AG10803 (cell line): ENCODE data around the gene CAPN11.
"Not testable (repeated sequence)": the region's sequence is repeated elsewhere in the genome, so short reads cannot be mapped to it uniquely, and the experiment has no call there.

Experiments
- DNase-seq: peaks from one replicate; pipeline ENCODE4 v3.0.0; 2010; ENCODE audit warnings: low read depth
- H3K4me3 ChIP-seq: 2 replicates; pipeline ENCODE4 v1.5.1; 2011; ENCODE audit warnings: mild to moderate bottlenecking, low read length, control low read depth
- CTCF ChIP-seq: conservative IDR thresholded peaks from 2 replicates; pipeline ENCODE4 v1.5.1; 2011; ENCODE audit warnings: mild to moderate bottlenecking, low read length, control low read depth, inconsistent platforms

CAPN11 gene

DNA sequence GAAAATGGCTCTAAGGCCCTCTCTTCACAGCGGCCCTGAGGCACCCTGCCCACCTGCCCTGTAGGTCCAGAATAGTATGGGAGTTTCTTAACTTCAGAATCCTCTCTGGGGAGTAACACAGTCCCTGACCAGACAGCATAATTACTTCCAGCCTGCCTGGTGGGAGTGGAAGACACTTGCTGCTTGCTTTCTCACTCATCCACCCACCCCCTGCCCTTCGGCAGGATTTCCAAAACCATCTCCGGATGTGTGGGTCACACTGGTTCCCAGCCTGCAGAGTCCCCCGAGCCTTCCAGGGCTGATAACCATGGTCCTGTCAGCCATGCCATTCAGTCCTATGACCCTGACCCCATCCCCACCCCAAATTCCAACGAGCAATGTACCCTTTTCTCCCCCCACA, 70.2 kb downstream of the CAPN11 start:
- no peak overlapping the region for H3K4me3 ChIP-seq
- DNase-seq, result peak; percentile 51
- no peak for TF ChIP-seq CTCF

DNA sequence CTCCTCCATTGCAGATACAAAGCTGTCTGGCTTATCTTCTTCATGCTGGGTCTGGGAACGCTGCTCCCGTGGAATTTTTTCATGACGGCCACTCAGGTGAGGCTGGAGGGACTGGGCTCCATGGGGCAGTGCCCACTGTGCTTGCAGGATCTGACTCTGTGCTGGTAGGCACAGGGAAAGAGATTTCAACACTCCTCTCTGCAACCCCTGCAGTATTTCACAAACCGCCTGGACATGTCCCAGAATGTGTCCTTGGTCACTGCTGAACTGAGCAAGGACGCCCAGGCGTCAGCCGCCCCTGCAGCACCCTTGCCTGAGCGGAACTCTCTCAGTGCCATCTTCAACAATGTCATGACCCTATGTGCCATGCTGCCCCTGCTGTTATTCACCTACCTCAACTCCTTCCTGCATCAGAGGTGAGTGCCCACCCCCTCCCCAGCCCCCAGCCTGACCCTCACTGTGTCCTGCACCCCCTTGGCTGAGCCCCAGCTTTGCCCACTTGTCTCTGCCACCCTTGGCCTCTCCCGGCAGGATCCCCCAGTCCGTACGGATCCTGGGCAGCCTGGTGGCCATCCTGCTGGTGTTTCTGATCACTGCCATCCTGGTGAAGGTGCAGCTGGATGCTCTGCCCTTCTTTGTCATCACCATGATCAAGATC, 70.9 kb downstream of the CAPN11 start:
- no peak for DNase-seq
- no peak for TF ChIP-seq CTCF
- no peak overlapping the region for H3K4me3 ChIP-seq

DNA sequence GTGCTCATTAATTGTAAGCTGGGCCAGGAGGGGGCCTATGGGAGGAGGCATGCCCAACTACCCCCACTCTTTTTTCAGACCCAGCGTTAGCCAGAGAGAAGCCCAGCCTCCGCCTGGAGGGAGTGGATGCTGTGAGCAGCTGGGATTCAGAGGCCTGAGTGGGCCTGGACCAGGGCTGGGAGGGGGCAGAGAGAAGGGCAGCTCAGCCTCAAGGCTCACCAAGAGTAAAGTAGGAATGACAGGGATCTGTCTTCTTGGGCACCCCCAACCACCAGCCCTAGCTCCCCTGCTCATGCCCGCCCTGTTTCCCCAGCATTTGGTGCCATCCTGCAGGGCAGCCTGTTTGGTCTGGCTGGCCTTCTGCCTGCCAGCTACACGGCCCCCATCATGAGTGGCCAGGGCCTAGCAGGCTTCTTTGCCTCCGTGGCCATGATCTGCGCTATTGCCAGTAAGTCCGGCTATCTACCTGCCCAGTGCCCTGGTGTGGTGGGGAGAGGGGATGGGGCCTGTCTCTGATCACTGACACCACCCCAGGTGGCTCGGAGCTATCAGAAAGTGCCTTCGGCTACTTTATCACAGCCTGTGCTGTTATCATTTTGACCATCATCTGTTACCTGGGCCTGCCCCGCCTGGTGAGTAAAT, 71.5 kb downstream of the CAPN11 start:
- H3K4me3 ChIP-seq, result no peak overlapping the region
- no peak for TF ChIP-seq CTCF

GRCh38 chr6:44231426-44231825, 72.8 kb downstream of the CAPN11 start:
- not testable (repeated sequence) for DNase-seq, H3K4me3 ChIP-seq

More for the DNA sequence above, 71.5 kb downstream of the CAPN11 start:
- DNase-seq, result no peak

GRCh38 chr6:44232676-44233566, 74.3 kb downstream of the CAPN11 start:
- no peak overlapping the region for H3K4me3 ChIP-seq
- TF ChIP-seq CTCF, result no peak
- DNase-seq, result no peak

- no peak for TF ChIP-seq CTCF
- no peak for DNase-seq
- H3K4me3 ChIP-seq, result no peak overlapping the region
Measured at GRCh38 chr6:44233567-44234100, 75.0 kb downstream of the CAPN11 start.
